ENCODE results near the gene AFDN. TPM values are rescaled to one million over a fixed set of nuclear protein-coding genes. Genes with fewer than 3 reads are reported as not detected.

The AFDN gene
- total RNA-seq, 6 donors from 2014 or later: 149 to 517 (median 265) TPM

DNA sequence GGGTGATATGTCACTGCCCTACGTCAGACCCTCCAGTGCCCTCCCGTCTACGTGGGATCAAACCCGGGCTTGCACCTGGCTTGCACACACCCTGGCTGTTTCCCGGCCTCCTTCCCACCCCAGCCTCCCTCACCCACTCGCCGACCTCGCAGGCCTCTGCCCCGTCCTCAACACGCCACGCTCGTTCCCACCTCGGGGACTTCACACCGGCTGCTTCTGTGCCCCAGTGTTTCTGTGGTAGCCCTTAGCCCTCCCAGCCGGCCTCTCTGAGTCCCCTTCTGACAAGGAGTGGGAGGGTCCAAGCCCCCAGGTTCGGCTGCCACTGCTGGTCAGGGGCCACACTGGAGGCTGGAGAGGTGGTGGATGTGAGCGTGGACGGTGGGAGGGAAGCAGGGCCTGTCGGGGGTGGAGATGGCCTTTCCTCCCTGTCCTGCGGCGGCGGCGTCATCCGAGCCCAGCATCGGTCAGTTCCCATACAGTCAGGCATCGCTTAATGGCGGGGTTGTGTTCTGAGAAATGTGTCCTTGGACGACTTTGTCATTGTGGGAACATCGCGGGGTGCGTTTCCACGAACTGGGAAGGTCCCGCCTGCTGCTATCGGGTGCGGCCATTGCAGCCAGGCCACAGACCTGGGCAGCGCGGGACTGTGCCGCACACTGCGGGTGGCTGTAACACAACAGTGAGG lies 159.3 kb downstream of the AFDN start:
- H3K4me1 ChIP-seq: no peaks in the 10 kb centered on the region
- TF ChIP-seq POLR2AphosphoS5 (IDR thresholded peaks at IDR 0.05) (no peak), EP300 (IDR thresholded peaks at IDR 0.05) (no peak), POLR2A (IDR thresholded peaks at IDR 0.05) (no peak)
- TF ChIP-seq, protein P1, sequence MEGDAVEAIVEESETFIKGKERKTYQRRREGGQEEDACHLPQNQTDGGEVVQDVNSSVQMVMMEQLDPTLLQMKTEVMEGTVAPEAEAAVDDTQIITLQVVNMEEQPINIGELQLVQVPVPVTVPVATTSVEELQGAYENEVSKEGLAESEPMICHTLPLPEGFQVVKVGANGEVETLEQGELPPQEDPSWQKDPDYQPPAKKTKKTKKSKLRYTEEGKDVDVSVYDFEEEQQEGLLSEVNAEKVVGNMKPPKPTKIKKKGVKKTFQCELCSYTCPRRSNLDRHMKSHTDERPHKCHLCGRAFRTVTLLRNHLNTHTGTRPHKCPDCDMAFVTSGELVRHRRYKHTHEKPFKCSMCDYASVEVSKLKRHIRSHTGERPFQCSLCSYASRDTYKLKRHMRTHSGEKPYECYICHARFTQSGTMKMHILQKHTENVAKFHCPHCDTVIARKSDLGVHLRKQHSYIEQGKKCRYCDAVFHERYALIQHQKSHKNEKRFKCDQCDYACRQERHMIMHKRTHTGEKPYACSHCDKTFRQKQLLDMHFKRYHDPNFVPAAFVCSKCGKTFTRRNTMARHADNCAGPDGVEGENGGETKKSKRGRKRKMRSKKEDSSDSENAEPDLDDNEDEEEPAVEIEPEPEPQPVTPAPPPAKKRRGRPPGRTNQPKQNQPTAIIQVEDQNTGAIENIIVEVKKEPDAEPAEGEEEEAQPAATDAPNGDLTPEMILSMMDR (IDR thresholded peaks at IDR 0.05): no peak
- 96% methylated on average over 38 to 39 of the region's 39 CpGs for WGBS, 2 donors
- H3K36me3 ChIP-seq: no peaks in the 10 kb centered on the region
- H3K27me3 ChIP-seq: no peaks in the 10 kb centered on the region
- peak in 1 of 2 donors; percentile 80 for DNase-seq
- H3K4me3 ChIP-seq: no peak overlapping the region
- H3K9me3 ChIP-seq: no peaks in the 10 kb centered on the region
- H3K27ac ChIP-seq: no peak overlapping the region
- ATAC-seq (ENCODE audit: low FRiP score in 2 of 2): no peak

DNA sequence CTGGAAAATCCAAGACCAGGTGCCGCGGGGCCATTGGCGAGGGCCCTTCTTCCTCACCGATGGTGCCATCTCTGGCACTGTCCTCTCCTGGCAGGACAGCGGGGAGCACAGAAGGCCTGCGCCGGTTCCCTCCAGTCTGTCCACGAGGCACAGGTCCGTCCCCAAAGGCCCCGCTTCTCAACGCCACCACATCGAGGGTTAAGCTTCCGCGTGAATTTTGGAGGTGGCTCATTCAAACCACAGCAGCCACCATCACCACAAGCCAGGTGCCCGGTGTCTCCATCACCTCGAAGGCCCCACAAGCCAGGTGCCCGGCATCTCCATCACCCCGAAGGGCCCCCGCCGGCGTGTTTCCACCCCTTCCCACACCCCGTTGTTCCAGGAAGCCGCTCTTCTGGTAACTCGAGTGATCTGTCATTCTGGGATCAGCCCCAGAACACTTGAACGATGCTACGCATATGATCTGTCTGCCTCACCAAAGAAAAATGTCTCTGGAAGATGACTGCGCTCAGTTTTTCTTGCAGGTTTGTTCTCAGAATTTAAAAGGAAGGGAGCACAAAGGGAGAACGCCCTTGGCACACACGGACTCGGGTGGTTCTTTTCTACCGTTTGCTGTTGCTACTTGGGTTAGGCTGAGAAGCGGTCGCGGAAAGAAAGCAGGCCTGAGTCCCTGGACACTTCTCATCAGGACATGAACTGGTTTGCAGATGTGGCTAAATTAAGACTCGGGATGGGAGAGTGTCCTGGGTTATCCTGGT lies 160.9 kb downstream of the AFDN start:
- WGBS, 2 donors: 92 to 93% methylated on average over 29 to 33 of the region's 35 CpGs
- Histone ChIP-seq H3K36me3 (no peaks in the 10 kb centered on the region), H3K9me3 (no peaks in the 10 kb centered on the region), H3K4me3 (no peak overlapping the region), H3K27ac (no peak overlapping the region), H3K27me3 (no peaks in the 10 kb centered on the region), H3K4me1 (peaks cover 0 to under 1% (median 0%) of the 10 kb centered on the region in 4 donors)
- ATAC-seq (ENCODE audit: low FRiP score in 2 of 2): peak in 1 of 2 donors; percentile 15
- TF ChIP-seq POLR2AphosphoS5 (IDR thresholded peaks at IDR 0.05) (no peak), EP300 (IDR thresholded peaks at IDR 0.05) (no peak), POLR2A (IDR thresholded peaks at IDR 0.05) (no peak)
- TF ChIP-seq, protein P1 (IDR thresholded peaks at IDR 0.05): no peak
- no peak for DNase-seq

DNA sequence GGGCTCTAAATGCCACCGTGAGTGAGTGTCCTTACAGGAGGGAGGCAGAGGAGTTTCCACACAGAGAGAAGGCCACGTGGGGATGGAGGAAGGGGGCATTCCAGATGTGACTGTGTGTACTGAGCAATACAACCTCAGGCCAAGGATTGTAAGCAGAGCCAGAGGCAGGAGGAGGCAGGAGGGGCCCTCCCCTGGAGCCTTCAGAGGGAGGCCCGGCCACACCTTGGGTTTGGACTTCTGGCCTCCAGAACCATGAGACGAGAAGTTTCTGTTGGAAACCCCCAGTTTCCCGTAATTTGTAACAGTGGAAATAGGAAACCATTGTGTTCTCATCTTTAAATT lies 161.4 kb downstream of the AFDN start:
- Histone ChIP-seq H3K27ac (no peak overlapping the region), H3K36me3 (no peaks in the 10 kb centered on the region), H3K9me3 (no peaks in the 10 kb centered on the region), H3K27me3 (no peaks in the 10 kb centered on the region), H3K4me1 (peaks cover 0 to 3% (median 0%) of the 10 kb centered on the region in 4 donors), H3K4me3 (no peak overlapping the region)
- DNase-seq (no peak), ATAC-seq (ENCODE audit: low FRiP score in 2 of 2) (peak in 1 of 2 donors; percentile 48)
- TF ChIP-seq POLR2AphosphoS5 (IDR thresholded peaks at IDR 0.05) (no peak), POLR2A (IDR thresholded peaks at IDR 0.05) (no peak), EP300 (IDR thresholded peaks at IDR 0.05) (no peak)
- TF ChIP-seq, protein P1 (IDR thresholded peaks at IDR 0.05): no peak
- 79 to 86% methylated on average over 4 to 5 of the region's 5 CpGs for WGBS, 2 donors

DNA sequence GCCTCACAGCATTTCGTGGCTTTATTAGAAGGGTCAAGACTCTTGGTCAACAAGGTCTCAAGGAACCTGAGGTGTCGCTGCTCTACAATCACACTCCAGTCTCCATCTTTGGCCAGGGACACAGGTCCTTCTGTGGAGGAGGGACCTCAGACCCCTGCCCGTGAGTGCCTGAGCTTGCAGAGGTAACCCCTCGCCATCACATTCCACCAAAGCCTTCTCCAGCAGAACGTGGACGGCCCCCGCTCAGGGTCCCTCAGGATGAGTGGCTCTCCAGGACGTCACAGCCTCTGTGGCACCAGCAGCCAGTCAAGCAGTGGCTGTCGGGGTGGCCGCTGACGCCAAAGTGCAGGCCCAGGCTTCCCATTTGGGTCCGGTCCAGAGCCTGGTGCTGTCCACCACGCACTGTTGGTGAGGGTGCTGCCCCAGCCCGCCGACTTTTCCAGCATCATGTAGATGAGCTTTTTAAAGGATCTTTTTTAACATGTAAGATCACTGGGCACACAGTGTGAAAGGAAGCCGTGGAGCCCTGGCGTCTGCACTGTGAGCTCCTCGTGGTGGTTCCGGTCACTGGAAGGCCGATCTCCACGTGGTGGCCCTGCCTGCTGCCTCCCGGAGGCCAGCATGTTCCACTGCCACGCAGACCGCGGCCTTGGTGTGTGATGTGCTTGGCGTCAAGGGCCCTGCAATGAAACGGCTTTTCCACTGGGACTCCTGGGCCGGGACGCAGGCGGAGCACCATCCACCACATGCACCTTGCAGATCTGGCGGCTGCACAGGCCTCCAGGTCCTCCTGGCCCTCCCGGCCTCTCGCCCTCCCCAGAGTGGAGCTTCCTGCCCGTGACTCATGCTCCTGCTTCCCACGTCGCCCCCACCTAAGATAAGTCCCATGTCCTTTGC lies 162.5 kb downstream of the AFDN start:
- WGBS, 2 donors: 92 to 96% methylated on average over 18 to 32 of the region's 36 CpGs
- Histone ChIP-seq H3K27me3 (no peaks in the 10 kb centered on the region), H3K36me3 (no peaks in the 10 kb centered on the region), H3K4me1 (peaks cover 0 to 3% (median 0%) of the 10 kb centered on the region in 4 donors), H3K27ac (no peak overlapping the region), H3K9me3 (no peaks in the 10 kb centered on the region), H3K4me3 (no peak overlapping the region)
- ATAC-seq (ENCODE audit: low FRiP score in 2 of 2): peak in 1 of 2 donors; percentile 20
- TF ChIP-seq, protein P1 (IDR thresholded peaks at IDR 0.05): no peak
- TF ChIP-seq EP300 (IDR thresholded peaks at IDR 0.05): no peak
- no peak for TF ChIP-seq POLR2AphosphoS5 (IDR thresholded peaks at IDR 0.05)
- TF ChIP-seq POLR2A (IDR thresholded peaks at IDR 0.05): no peak
- DNase-seq: no peak

All from upper lobe of left lung (tissue), 6 donors.